ENCODE results near the gene THBD.

THBD gene

DNA sequence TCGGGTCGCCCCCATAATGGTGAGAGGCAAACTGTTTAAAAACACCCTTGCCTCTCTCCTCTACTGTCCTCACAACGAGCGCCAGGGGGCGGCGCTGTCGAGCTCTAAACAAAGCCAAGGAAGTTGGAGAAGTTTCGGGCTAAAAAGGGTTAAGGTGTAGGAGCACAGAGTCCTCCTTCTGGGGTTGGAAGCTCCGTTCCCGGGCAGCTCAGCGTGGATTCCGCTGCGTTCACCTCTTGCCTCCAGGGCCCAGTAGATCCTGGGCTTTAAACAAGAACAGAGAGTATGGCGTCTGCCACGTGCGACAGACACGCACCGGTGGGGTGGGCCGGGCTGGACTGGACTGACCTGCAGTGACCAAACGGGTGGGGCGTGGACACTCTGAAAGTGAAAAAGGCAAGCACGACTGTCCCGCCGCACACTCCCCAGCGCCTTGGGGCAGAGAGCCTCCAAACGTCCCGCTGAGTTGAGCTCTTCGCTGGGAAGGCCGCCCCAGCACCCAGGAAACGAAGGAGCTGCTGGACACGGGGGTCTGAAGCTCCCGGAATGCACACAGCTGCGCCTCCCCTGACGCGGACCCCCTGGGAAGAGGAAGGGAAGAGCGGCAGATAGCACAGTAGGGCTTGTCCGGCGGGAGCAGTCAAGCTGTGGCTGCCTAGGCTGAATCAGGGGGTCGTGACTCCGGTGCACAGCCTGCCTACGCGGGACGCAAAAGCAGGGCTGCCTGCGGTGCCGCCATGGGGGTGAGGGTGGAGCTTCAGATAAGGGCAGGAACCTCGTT lies 1.6 kb upstream of the THBD start:
- H3K4me3 ChIP-seq (replicated peaks; ENCODE audit: low read depth, low read length), result peak overlapping the region; percentile 32; the same call in 1 of the 2 replicates
- DNase-seq (ENCODE audit: extremely low read depth, insufficient read length), result peak; percentile 41

DNA sequence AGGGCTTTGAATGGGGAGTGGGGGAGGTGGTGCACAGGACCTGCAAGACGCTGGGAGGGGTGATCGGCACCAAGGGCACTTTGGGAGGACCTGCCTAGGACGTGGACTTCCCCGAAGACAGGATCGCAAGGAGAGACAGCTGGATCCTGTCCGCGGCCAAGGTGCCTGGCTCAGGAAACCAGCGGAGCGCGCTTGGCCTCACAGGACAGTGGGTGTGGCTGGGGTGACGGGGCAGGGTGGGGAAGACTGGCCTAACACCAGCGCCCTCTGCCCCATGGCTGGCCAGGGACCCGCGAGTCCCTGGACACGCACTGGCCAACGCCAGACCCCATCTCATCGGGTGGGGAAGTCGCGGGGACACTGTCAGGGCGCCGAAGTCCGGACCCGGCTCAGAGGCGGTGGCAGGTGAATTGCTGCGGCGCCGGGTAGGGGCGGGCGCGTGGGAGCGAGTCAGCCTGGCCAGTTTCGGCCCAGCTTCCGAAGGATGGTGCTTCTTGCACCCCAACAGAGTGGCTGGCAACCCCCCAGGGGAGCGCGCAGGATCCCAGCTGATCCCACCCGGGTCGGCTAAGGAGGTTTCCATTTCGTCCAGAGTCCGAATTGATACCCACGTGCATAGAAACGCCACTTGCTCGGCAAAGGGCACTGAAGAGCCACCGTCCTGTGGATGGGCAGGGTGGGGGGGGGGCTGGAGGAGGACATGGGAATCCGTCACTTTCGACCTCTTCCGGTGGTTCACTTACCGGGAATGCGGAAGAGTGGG lies 785 bp upstream of the THBD start:
- TF ChIP-seq, protein P1, sequence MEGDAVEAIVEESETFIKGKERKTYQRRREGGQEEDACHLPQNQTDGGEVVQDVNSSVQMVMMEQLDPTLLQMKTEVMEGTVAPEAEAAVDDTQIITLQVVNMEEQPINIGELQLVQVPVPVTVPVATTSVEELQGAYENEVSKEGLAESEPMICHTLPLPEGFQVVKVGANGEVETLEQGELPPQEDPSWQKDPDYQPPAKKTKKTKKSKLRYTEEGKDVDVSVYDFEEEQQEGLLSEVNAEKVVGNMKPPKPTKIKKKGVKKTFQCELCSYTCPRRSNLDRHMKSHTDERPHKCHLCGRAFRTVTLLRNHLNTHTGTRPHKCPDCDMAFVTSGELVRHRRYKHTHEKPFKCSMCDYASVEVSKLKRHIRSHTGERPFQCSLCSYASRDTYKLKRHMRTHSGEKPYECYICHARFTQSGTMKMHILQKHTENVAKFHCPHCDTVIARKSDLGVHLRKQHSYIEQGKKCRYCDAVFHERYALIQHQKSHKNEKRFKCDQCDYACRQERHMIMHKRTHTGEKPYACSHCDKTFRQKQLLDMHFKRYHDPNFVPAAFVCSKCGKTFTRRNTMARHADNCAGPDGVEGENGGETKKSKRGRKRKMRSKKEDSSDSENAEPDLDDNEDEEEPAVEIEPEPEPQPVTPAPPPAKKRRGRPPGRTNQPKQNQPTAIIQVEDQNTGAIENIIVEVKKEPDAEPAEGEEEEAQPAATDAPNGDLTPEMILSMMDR (IDR thresholded peaks at IDR 0.05; ENCODE audit: insufficient read depth, low read length, poor library complexity, severe bottlenecking), result no peak
- Histone ChIP-seq H3K36me3 (ENCODE audit: control insufficient read depth, insufficient read depth, low read length) (no peaks in the 10 kb centered on the region), H3K4me3 (replicated peaks; ENCODE audit: low read depth, low read length) (peak overlapping the region; percentile 44), H3K27me3 (replicated peaks; ENCODE audit: control insufficient read depth, insufficient read depth, low read length) (peaks cover 2% of the 10 kb centered on the region; the same call in 1 of the 2 replicates)
- DNase-seq (ENCODE audit: extremely low read depth, insufficient read length), result peak; percentile 22

More for the DNA sequence above, 1.6 kb upstream of the THBD start:
- TF ChIP-seq, protein P1 (IDR thresholded peaks at IDR 0.05; ENCODE audit: insufficient read depth, low read length, poor library complexity, severe bottlenecking), result peak; percentile 77
- H3K36me3 ChIP-seq (ENCODE audit: control insufficient read depth, insufficient read depth, low read length), result no peaks in the 10 kb centered on the region
- H3K27me3 ChIP-seq (replicated peaks; ENCODE audit: control insufficient read depth, insufficient read depth, low read length), result peaks cover 2% of the 10 kb centered on the region; the same call in 1 of the 2 replicates

- peak; percentile 42 for DNase-seq (ENCODE audit: extremely low read depth, insufficient read length)
- H3K4me3 ChIP-seq (replicated peaks; ENCODE audit: low read depth, low read length), result no peak overlapping the region
- peaks cover 2% of the 10 kb centered on the region; the same call in 1 of the 2 replicates for H3K27me3 ChIP-seq (replicated peaks; ENCODE audit: control insufficient read depth, insufficient read depth, low read length)
- no peaks in the 10 kb centered on the region for H3K36me3 ChIP-seq (ENCODE audit: control insufficient read depth, insufficient read depth, low read length)
- TF ChIP-seq, protein P1 (IDR thresholded peaks at IDR 0.05; ENCODE audit: insufficient read depth, low read length, poor library complexity, severe bottlenecking), result no peak
These were observed 930 bp downstream of the THBD start for GRCh38 chr20:23048283-23049200.

- peak; percentile 11 for DNase-seq (ENCODE audit: extremely low read depth, insufficient read length)
- H3K4me3 ChIP-seq (replicated peaks; ENCODE audit: low read depth, low read length), result no peak overlapping the region
- peaks cover 2% of the 10 kb centered on the region; the same call in 1 of the 2 replicates for H3K27me3 ChIP-seq (replicated peaks; ENCODE audit: control insufficient read depth, insufficient read depth, low read length)
- TF ChIP-seq, protein P1 (IDR thresholded peaks at IDR 0.05; ENCODE audit: insufficient read depth, low read length, poor library complexity, severe bottlenecking), result no peak
- H3K36me3 ChIP-seq (ENCODE audit: control insufficient read depth, insufficient read depth, low read length), result no peaks in the 10 kb centered on the region
These were observed 1.7 kb downstream of the THBD start for GRCh38 chr20:23047738-23048214.

Measured in GM06990 (cell line).